Omental fat pad (tissue), 4 donors: ENCODE results near the gene MTARC2. TPM values are rescaled to one million over a fixed set of nuclear protein-coding genes. Genes with fewer than 3 reads are reported as not detected.
"Not testable (repeated sequence)": the region's sequence is repeated elsewhere in the genome, so short reads cannot be mapped to it uniquely, and the experiment has no call there.

Source experiments
- ATAC-seq: fragments of 150-250 bp; one replicate; pipeline ENCODE4 v1.9.1; 2016; ENCODE audit warnings: mild to moderate bottlenecking, moderate library complexity; ENCODE audit not compliant: low FRiP score
- DNase-seq: peaks from one replicate; pipeline ENCODE4 v3.0.0-alpha.2; 2019; ENCODE audit warnings: low spot score
- total RNA-seq, 4 donors: library from RNA; depleted of rRNA; stranded (reverse); fragments of >200 nt; gene quantifications; one replicate each; pipeline ENCODE4 v1.1.0, GENCODE V29; 2016
- TF ChIP-seq, protein P1 (sequence below), 3 donors: fragments of 450-650 bp; IDR thresholded peaks; one replicate each; pipeline ENCODE4 v1.5.1; 2016 to 2017; ENCODE audit warnings: antibody characterized with exemption in 3 of 3, mild to moderate bottlenecking in 3 of 3, moderate library complexity in 2 of 3

Gene MTARC2
- total RNA-seq, 4 donors from 2014 or later = 15.7 to 31.6 (median 26.7) TPM

DNA sequence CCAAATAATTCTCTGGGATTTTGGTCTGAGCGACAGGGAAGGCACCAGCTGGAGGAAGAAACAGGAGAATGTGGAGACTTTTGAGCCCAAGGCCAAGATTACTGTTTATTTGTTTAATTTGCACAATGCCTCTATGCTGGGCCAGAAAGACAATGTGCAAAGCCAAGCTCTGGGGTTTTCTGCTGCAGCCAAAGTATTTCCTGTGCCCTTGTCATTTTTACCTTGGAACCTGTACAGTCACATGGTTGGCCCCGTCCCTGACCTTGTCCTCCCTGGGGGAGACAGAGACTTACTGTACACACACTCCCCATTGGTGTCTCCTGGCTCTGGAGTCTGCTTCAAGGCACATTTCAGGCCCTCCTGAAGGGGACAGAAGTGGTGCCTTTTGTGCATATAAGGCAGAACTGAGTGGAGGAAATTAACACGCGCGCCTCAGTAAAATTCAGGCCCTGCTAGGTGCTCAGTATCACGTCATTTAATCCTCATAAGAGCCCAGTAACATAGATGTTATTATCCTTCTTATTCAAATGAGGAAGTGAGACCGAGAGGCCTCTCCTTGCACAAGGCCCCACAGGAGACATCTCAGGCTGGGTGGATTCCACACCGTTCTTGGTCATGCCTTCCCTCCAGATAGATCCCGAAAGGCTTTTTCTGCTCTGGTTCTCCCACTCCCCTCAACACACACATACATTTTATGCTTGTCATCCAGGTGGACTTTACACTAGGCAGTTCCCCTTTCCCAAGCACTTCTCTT lies 36.9 kb upstream of the MTARC2 start:
- ATAC-seq (no peak), DNase-seq (no peak)
- TF ChIP-seq, protein P1, sequence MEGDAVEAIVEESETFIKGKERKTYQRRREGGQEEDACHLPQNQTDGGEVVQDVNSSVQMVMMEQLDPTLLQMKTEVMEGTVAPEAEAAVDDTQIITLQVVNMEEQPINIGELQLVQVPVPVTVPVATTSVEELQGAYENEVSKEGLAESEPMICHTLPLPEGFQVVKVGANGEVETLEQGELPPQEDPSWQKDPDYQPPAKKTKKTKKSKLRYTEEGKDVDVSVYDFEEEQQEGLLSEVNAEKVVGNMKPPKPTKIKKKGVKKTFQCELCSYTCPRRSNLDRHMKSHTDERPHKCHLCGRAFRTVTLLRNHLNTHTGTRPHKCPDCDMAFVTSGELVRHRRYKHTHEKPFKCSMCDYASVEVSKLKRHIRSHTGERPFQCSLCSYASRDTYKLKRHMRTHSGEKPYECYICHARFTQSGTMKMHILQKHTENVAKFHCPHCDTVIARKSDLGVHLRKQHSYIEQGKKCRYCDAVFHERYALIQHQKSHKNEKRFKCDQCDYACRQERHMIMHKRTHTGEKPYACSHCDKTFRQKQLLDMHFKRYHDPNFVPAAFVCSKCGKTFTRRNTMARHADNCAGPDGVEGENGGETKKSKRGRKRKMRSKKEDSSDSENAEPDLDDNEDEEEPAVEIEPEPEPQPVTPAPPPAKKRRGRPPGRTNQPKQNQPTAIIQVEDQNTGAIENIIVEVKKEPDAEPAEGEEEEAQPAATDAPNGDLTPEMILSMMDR (IDR thresholded peaks at IDR 0.05) = no peak

DNA sequence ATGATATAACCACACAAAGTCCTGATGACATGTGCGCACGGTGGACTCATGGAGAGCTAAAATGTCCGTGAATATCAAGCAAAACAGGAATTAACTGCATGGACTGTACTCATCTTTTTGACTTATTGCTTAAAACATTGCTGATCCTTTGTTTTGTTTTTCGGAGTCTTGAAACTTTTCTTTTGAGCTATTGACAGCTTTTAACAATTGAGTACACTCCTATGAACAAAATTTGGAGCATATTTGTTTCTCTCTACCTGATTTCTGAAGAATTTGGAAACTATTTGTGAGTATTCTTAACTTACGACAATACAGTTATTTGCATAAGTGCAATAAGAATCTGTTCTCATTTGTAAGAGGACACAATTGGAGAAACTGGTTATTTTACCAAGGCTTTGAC lies 32.1 kb upstream of the MTARC2 start:
- not testable (repeated sequence) for ATAC-seq, DNase-seq

DNA sequence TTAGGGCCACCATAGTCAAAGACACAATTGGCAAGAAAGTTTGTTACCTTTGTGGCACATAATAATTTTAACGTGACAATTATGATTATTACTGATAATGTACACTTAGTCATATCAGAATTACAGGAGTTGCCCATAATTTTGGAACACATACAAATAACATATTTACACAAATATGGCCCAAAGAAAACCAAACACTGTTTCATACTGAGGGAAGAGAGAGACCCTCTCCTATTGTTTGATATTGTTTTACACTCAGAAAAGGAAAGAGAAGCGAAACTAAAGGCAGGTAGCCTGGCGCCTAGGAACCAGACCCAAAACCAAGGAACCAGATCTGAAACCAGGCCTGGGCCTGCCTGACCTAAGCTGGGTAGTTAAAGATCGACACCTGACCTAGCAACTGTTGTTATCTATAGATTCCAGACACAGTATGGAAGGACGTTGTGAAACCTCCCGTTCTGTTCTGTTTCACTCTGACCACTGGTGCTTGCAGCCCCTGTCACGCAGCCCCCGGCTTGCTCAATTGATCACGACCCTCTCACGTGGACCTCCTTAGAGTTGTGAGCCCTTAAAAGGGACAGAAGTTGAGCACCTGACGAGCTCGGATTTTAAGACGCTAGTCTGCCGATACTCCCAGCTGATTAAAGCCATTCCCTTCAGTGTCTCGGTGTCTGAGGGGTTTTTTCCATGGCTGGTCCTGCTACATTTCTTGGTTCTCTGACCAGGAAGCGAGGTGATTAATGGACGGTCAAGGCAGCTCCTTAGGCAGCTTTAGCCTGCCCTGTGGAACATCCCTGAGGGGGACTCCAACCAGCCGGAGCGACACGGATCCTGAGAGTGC lies 30.1 kb upstream of the MTARC2 start:
- DNase-seq = no peak
- ATAC-seq = no peak
- TF ChIP-seq, protein P1 (IDR thresholded peaks at IDR 0.05) = no peak

DNA sequence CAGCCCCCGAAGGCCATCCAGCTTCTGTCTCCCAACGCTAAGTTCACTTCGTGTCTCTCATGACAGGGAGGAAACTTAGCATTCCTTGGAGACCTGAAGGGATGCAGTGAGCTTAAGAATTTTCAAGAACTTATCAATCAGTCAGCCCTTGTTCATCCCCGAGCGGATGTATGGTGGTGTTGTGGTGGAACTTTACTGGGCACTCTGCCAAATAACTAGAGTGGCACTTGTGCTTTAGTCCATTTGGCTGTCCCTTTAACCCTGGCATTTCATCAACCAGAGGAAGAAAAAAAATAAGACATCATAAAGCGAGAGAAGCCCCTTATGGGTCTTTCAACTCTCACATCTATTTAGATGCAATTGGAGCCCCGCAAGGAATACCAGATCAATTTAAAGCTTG lies 26.9 kb upstream of the MTARC2 start:
- not testable (repeated sequence) for DNase-seq, ATAC-seq

DNA sequence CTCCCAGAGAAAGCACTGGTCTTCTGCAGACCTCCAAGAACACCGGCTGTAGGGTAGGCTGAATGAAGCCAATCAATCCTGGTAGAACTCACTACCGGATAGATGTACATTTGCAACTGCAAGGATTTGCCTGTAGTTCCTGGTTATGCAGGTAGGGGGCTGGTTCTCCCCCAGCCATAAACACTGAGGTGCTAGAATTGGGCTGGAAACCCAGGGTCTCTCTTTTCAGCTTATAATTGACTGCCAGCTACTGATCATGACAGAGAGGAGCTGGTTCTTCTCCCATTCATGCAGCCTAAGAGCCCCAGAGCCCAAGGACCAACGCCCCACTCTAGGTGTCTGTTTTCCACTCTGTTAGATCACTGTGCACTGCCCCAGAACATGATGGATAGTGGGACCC lies 21.5 kb upstream of the MTARC2 start:
- ATAC-seq = no peak
- TF ChIP-seq, protein P1 (IDR thresholded peaks at IDR 0.05) = no peak
- DNase-seq = no peak

DNA sequence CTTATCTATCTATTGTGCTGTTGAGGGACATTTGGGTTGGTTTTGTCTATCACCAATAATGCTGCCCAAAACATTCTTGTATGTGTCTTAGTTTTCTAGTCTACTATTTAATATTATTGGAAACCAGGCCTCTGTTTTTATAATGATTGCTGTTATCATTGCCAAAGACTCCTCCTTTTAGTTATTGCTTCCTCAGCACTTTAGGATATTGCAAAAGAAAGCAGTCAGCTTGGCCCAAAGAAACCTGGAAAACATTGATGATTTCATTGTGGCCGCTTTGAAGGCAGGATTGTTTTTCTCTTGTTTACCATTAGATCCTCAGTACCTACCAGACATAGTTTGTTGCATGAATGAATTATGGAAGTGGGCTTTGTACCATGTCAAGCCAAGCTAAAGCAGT lies 20.6 kb upstream of the MTARC2 start:
- DNase-seq = no peak
- TF ChIP-seq, protein P1 (IDR thresholded peaks at IDR 0.05) = no peak
- ATAC-seq = no peak

DNA sequence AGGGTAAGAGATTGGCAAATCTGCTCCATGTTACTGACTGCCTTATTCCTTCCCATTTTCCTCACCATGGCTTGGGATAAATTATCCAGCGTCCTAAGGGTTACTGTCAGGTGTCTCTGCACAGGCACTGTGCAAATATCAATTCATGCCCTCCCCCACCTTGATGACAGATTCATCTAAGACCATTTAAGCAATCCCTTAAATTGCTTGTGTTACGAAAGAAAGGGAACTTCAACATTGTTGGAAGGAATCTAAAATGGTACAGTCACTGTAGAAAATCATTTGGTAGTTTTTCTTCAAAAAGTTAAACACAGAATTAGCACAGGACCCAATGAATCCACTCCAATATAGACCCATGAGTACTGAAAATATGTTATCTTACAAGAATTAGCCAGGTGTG lies 17.6 kb upstream of the MTARC2 start:
- ATAC-seq = no peak
- TF ChIP-seq, protein P1 (IDR thresholded peaks at IDR 0.05) = no peak
- no peak for DNase-seq

DNA sequence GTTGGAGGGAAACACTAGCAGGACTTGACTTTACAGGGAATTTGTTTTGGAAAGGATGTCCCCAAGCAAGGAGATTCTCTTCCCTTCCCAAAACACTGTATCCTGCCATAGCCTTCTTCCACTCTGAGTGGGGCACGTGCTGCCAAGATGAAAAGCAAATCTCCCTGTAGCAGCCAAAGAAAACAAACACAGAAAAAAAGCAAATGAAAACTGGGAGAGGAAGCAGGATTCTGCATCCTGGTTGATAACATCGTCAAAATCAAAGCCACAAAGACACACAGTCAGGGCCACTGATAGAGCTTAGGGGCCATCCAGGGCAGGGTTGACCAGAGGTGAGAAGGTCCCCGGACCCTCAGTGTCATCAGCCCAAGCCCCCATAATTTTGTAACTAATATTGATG lies 16.0 kb upstream of the MTARC2 start:
- TF ChIP-seq, protein P1 (IDR thresholded peaks at IDR 0.05) = no peak
- DNase-seq (no peak), ATAC-seq (no peak)
